HG03354 (cell line): ENCODE measurements around the gene CD79A.

ENCODE experiments used
- ATAC-seq: cut with Tn5 transposase; IDR thresholded peaks from one replicate; pipeline ENCODE4 v1.9.1; 2021; ENCODE audit warnings: mild to moderate bottlenecking; ENCODE audit not compliant: unreplicated experiment, poor library complexity, severe bottlenecking

Gene CD79A

DNA sequence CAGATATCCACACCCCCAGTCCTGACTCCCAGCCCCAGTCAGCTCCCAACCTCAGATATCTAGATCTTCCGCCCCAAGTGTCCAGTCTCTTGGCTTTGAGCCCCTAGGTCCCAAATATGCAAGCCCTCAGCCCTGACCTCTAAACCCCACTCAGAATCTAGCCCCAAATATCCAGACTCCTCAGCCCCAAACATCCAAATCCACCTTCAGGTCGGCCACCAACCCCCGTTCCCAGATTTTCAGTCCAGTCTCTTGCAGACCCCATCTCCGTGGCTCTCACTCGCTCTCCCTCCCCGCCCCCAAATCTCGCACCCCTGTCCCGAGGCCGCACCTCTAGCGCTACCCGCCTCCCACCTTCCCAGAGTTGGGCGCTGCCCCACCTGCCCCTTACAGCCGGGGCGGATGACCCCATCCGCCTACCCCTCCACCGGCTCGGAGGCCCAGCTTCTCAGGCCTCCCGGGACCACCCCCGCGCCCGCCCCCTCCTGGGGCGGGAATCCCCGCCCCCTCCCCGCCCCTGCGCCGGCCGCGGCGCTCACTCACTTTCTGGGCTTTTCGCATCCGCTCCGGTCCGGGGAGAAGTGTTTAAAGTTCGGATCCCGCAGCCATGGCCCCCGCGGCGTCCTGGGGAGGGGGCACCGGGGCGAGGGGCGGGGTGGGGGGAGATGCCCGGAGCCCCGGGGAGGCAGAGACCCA lies 50.6 kb downstream of the CD79A start:
- ATAC-seq, result no peak

DNA sequence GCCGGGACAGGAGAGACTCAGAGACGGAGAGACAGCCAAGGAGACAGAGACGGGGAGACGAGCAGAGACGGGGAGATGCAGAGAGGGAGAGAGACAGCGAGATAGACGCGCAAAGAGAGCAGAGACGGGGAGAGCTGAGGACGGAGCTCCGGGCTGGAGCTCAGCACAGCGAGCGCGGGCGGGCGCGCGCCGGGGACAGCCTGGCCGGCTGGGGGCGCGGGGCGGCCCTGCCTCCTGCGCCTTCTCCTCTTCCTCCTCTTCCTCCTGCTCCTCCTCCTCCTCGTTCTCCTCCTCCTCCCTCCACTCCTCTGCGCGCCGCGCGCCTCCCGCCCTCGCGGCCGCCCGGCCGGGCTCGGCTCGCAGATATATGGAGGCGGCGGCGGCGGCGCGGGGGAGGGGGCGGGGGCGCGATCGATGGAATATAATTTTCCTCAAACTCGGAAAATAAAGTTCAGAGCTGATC lies 51.2 kb downstream of the CD79A start, which contains the start of gene ERFL:
Gene ERFL, minus strand, starts transcription at position 229 of the 463 bp plus-strand sequence. CDS start 15,530 bp downstream, outside the sequence.
- no peak for ATAC-seq

DNA sequence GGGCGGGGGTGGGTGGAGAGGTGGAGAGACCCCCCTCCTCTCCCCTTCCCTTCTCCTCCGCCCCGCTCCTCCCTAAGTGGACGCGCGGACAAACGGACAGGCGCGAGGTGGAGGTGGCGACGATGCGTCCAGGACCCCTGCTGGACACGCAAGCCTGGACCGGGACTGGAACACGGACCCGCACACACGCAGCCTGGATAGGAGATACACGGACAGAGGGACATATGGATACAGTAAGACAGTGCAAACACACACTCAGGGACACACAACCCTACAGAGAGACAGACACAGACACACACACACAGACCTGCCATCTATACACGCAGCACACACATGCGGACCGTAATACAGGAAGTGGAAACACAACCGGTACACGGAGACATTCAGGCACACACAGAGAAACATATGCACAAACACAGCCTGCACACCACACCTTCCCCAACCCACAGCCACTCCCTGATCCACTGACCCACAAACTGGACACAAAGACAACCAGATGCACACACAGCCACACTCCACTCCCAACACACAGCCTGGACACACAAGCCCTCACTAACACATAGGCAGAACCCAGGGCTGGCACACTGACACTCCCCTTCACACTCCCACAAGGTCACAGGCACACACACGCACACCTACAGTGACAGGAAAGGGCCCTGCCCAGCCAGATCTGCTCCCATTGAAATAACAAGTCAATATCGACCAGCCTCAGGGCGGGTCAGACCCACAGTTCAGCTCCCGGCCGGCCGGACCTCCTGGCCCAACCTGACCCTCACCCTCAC lies 51.9 kb downstream of the CD79A start:
- no peak for ATAC-seq

DNA sequence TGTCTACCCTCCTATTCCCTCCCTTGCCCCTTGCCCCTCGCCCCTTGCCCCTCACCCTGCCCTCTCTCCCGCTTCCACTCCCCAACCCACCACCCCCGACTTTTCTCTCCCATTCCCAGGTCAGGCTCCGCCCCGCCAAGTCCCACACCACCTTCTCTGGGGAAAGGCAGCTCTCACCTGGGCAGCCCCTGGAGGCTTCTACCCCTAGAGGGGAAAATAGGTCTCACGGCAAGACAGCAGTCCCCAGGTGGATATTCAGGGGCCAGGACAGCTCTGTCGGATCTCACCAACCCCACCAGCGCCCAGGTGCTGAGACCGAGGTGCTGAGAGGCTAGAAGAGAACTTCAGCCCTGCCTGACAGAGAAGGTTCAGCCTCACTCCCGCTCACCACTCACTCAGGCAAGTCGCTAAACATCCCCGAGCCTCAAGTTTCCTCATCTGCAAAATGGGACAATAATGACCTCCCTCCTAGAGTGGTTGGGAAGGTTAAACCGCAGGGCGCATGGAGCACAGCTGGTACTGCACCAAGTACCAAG lies 52.5 kb downstream of the CD79A start:
- no peak for ATAC-seq

DNA sequence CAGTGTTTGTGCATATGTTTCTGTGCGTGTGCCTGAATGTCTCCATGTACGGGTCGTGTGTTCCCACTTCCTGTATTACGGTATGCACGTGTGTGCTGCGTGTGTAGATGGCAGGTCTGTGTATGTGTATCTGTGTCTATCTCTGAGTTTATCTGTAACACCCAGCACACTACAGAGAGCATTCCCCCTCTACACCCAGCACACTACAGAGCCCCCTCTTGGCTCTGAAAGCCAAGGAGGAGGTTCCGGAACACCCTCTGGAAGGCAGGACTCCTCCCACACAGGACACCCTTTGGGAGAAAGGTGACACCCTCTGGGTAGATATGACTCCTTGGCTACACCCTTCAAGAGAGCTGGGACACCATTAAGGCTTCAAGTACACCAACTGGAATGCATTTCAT lies 53.2 kb downstream of the CD79A start:
- no peak for ATAC-seq
